ENCODE data around the gene PHF21A. TPM values are rescaled to one million over a fixed set of nuclear protein-coding genes. Genes with fewer than 3 reads are reported as not detected.

PHF21A gene
- total and polyA plus RNA-seq, 2 of the 8 experiments (the other 6 are each of a cell fraction or from before 2014, with no cell fraction given) = 17.6 to 40.3 TPM

DNA sequence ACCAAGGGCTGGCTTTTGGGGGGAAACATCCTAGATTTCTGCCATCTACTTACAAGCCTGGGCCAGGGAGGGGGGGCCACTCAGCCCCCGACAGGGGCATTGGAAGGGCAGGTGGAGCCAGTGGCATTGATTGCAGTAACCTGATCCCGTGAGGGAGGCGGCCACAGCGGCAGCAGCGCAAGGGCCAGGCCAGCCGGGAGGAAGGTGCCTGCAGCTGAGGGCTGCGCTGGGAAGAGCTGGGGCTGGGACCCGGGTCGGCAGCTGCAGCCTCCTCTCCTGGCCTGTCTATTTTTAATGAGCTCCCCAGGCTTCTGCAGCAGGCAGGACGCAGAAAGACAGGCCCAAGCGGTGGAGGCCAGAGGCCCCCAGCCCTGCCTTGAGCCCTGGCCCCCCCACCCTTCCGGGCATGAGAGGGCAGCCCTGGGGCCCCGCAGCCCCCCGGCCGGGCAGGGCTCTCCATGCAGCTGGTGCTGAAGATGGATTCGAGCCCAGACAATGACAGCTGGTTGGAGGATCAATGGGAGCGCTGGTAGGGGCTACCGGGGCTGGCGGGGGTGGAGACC, 224.8 kb downstream of the PHF21A start:
- no peak overlapping the region for H2BK15ac ChIP-seq (ENCODE audit: low read length)
- H3K4me3 ChIP-seq (ENCODE audit: extremely low read depth in 1 of 4, insufficient read depth in 2 of 4, low read depth in 3 of 4, low read length in 4 of 4) = peak overlapping the region in 1 of 4 experiments; percentile 42; a peak in 2 of 8 replicates
- ChIA-PET CTCF (ENCODE audit: partially characterized antibody) (interaction anchor here (0.8 to 7.7 kb wide), 8 partner anchors 12 to 471 kb away, joined by 3 to 69 read pairs (median 3); no protein-coding TSS in a partner anchor), POLR2A (ENCODE audit: partially characterized antibody) (interaction anchor here (1.1 to 3.8 kb wide), 7 partner anchors 10 to 50 kb away, joined by 3 to 21 read pairs (median 4); partner anchors contain the start of genes CRY2, LARGE2 and PEX16)
- H3K23ac ChIP-seq (ENCODE audit: insufficient read length) = no peak overlapping the region
- no peak overlapping the region for H2BK12ac ChIP-seq (ENCODE audit: low read depth, low read length)
- peaks cover 0 to 30% (median 22%) of the 10 kb centered on the region in 4 experiments; a peak in 6 of 7 replicates for H3K4me1 ChIP-seq (replicated peaks in 1 of 4; ENCODE audit: control insufficient read depth in 3 of 4, insufficient read depth in 4 of 4, low read length in 3 of 4)
- no peaks in the 10 kb centered on the region for H3K36me3 ChIP-seq (ENCODE audit: control insufficient read depth in 2 of 4, insufficient read depth in 4 of 4, low read length in 3 of 4)
- peaks cover 0 to 5% (median 2%) of the 10 kb centered on the region in 4 experiments; a peak in 1 of 7 replicates for H3K27me3 ChIP-seq (replicated peaks in 1 of 4; ENCODE audit: control insufficient read depth in 3 of 4, extremely low read depth in 1 of 4, insufficient read depth in 3 of 4, low read length in 3 of 4)
- H3K4me2 ChIP-seq (ENCODE audit: insufficient read depth in 1 of 2, low read depth in 2 of 2, low read length in 2 of 2) = peak overlapping the region; percentile 42 to 67; a peak in 3 of 4 replicates
- no peak overlapping the region for H4K5ac ChIP-seq (ENCODE audit: insufficient read length, low read depth, low read length)
- H3K9ac ChIP-seq (replicated peaks in 1 of 4; ENCODE audit: extremely low read depth in 1 of 4, low read depth in 3 of 4, low read length in 3 of 4) = no peak overlapping the region
- no peak overlapping the region for H3K4ac ChIP-seq (replicated peaks; ENCODE audit: insufficient read length, low read depth, low read length)
- no peaks in the 10 kb centered on the region for H3K79me2 ChIP-seq (ENCODE audit: control insufficient read depth in 1 of 2, insufficient read depth in 2 of 2, low read length in 2 of 2)
- no peak overlapping the region for H2AK5ac ChIP-seq (ENCODE audit: low read depth, low read length)
- H3K18ac ChIP-seq (ENCODE audit: extremely low read depth, low read length) = no peak overlapping the region
- H4K91ac ChIP-seq (replicated peaks; ENCODE audit: insufficient read length, low read length) = no peak overlapping the region
- FAIRE-seq = no peak
- no peak overlapping the region for H3K27ac ChIP-seq (ENCODE audit: low read depth, low read length)
- no peak overlapping the region for H2BK5ac ChIP-seq (ENCODE audit: low read depth, low read length)
- no peak overlapping the region for H2BK120ac ChIP-seq (replicated peaks; ENCODE audit: low read depth, low read length)
- H3K14ac ChIP-seq (ENCODE audit: insufficient read length) = no peak overlapping the region
- H3K23me2 ChIP-seq (ENCODE audit: low read depth, low read length) = peaks cover 8% of the 10 kb centered on the region
- no peak overlapping the region for H2BK20ac ChIP-seq (ENCODE audit: low read length)
- peaks cover 2% of the 10 kb centered on the region for H3K79me1 ChIP-seq (ENCODE audit: low read depth, low read length)
- H3K56ac ChIP-seq (replicated peaks; ENCODE audit: insufficient read length, low read depth, low read length) = no peak overlapping the region
- peaks cover 9 to 15% of the 10 kb centered on the region in 2 experiments for H4K20me1 ChIP-seq (replicated peaks in 1 of 2; ENCODE audit: control insufficient read depth in 1 of 2, insufficient read depth in 2 of 2, low read length in 2 of 2)
- WGBS, 2 experiments (ENCODE audit: extremely low coverage in 1 of 2, insufficient coverage in 1 of 2, insufficient read length in 1 of 2, insufficient replicate concordance in 2 of 2, low coverage in 1 of 2, low lambda C conversion rate in 2 of 2, missing lambda C conversion rate in 1 of 2) = 28% methylated on average over 17 of the region's 19 CpGs; no CpG with 5 or more reads in 1 of the 2 experiments
- DNase-seq (ENCODE audit: low read depth in 1 of 2, low spot score in 2 of 2) = peak in 1 of 2 experiments; percentile 84
- no peaks in the 10 kb centered on the region for H3K9me3 ChIP-seq (ENCODE audit: insufficient read depth in 2 of 2, low read depth in 1 of 2, low read length in 1 of 2)
- H4K8ac ChIP-seq (ENCODE audit: extremely low read depth, insufficient read depth, low read length) = no peak overlapping the region; the same call in 1 of the 2 replicates
- no peak overlapping the region for H2AFZ ChIP-seq (ENCODE audit: low read length)
